Gastrocnemius medialis (tissue), 4 donors: ENCODE data around the gene PRKG1.

ENCODE experiments used
- CTCF ChIP-seq, 5 experiments: fragments of 450-650 bp in 3 of 5; fragments of 200-600 bp in 2 of 5; sonication (generic) in 2 of 5; IDR thresholded peaks in 4 of 5; conservative IDR thresholded peaks in 1 of 5; 1 replicate in 4 of 5; 2 replicates in 1 of 5; pipeline ENCODE4 v1.5.1; 2016 to 2019; ENCODE audit warnings: antibody characterized with exemption in 5 of 5, mild to moderate bottlenecking in 3 of 5, moderate library complexity in 3 of 5
- POLR2A ChIP-seq, 2 donors: fragments of 450-650 bp; IDR thresholded peaks; one replicate each; pipeline ENCODE4 v1.6.1; 2017; ENCODE audit warnings: antibody characterized with exemption in 2 of 2, mild to moderate bottlenecking in 2 of 2, moderate library complexity in 2 of 2

DNA sequence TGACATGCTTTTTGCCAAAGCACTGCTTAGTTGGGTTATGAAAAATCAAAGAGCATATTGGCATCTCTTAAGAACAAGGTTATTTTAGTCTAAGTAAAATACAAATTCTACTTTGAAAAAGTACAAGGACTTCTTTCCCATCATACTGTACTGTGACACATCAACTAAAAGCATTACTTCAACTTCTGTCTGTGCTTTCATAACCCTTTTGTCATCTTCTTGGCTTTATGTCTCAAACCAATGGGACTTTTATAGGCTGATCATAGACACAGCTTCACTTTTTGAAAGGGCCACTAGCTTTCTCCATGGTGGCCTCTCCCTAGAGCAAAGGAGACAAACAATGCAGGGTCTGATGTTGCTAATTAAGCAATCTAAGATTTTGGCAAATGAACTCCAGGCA, 814.0 kb downstream of the PRKG1 start:
- TF ChIP-seq CTCF (IDR thresholded peaks at IDR 0.05 in 4 of 5, conservative IDR thresholded peaks at IDR 0.05 in 1 of 5) (no peak), POLR2A (IDR thresholded peaks at IDR 0.05) (no peak)
